GM18867 (cell line): ENCODE results near the gene OOSP3.

Experiments
- ATAC-seq: cut with Tn5 transposase; IDR thresholded peaks from one replicate; pipeline ENCODE4 v1.9.1; 2021; ENCODE audit warnings: mild to moderate bottlenecking, moderate library complexity; ENCODE audit not compliant: unreplicated experiment

OOSP3 gene

DNA sequence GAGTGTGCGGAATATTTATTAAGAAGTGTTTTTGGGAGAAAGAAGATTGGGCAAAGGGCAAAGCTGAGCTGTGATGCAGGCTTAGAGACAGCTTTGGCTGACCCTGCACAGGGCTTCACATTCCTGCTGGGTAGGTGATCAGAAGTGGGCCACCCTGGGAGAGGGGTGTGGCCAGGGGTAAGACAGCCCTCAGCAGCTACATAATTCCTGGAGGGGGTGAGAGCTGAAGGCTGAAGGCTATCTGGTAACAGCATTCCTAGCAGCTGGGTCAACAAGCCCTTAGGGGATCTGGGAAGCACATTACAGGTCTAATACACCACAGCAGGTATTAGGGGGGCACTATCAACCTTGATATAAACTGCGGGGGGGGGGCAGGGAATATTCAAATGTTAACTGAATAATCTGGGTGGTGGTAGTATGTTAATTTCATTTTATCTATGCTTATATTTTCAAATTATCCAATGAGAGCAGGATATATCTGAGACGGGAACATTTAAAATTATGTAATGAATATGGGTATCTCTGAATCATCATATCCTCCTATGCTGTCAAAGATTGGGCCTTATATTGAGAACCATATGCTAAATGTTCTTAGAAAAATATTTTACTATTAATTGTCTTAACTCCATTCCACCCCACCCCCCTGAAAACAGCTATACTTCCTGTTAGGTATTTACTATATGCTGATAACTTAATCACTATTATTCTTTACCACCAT is 65.6 kb downstream of the OOSP3 start:
- ATAC-seq, result no peak

- ATAC-seq, result no peak
Measured at GRCh38 chr11:59944720-59945119, 66.1 kb downstream of the OOSP3 start.
